Endometrial microvascular endothelial cells (primary cell): ENCODE data around the gene DISP1. TPM values are rescaled to one million over a fixed set of nuclear protein-coding genes. Genes with fewer than 3 reads are reported as not detected.

Experiments
- in situ Hi-C: cut with HindIII; loops from 2 replicates; pipeline ENCODE4 v1.10.0; 2017; ENCODE audit warnings: low sequenced_read_pairs, low pct_unique_long_range_greater_than_20kb; ENCODE audit errors: inconsistent ontology term
- total RNA-seq: library from RNA; depleted of rRNA; stranded (reverse); fragments of >200 nt; gene quantifications from one replicate; pipeline ENCODE4 v1.2.3, GENCODE V29; 2015; ENCODE audit errors: inconsistent ontology term

Gene DISP1
- total RNA-seq, result 2.8 TPM

DNA sequence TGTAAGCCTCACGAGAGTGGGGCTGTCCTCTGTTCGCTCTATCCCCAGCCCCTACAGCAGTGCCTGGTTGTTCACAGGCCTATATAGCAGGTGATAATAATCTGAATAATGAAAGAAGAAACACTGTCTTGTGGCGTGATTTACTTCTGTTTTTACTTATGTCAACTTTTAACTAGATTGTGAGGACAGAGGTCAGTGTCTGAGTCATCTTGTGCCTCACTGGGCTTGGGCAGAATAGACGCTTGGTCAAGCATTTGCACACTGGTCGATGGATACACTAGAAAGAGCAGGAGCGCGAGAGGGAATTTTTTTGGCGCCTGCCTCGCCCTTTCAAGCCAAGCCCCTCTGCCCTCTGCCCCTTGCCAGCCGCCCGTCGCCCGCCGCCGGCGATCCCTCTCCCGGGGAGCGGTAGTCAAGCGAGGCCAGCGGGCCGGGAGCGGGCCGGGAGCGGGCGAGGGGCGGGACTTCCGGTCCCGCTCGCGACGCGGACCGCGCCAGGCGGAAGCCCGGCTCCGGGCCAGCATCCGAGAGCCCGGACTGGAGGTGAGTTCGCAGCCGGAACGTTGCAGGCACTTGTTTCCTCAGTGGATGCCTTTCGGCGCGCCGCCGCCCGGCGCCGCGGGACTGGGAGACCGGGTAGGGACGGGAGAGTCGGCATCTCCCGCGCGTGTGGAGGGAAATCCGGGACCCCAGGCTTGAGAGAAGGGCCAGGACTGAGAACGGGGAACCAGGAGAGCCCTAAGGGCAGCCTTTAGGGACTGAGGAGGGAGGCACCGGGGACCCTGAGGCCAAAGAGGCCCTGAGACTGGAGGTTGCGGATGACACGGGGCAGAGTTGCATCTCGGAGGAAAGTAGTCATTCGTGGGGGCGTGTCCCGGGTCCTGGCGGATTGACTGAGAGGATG lies at the start of gene DISP1:
Gene DISP1, plus strand, starts transcription at position 504 of the 904 bp plus-strand sequence. CDS start 127,785 bp downstream, outside the sequence.
- in situ Hi-C loops, result no loop called here

DNA sequence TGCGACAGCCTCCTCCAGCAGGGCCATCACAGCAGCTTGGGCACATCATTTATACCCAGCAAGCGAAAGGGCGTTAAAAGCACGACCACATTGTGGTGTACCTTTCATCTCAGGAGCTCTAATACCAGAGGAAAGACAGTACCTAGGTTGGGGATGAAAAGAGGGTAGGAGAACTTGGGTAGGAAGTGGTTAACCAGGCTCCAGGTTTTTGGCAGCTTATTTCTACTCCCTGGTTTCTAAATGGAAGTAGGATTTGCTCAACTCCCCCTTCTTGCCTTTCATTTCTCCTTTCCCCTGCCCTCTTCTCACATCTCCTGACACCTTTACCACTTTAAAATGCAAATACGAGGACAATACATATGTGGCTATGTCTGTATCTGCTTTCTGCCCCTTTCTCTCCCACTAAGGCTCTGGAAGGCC lies 47.7 kb upstream of the DISP1 start:
- in situ Hi-C loops, result no loop called here

DNA sequence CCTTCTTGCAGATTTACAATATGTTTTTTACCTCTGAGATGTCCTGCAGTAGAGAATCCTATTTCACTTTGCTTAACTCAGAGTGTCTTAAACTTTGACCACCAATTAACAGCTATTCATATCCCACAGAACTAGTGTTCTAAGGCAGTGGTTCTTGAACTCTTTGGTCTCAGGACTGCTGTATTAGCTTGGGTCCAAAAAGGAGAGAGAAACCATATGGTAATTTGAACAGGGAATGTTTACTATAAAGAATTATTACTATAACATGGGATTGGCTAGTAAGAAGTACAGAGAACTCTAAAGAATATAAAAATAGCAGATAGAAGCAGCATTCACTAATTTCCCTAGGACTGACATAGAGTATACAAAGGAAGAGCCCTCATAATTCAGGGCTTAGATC lies 46.2 kb upstream of the DISP1 start:
- in situ Hi-C loops, result no loop called here

DNA sequence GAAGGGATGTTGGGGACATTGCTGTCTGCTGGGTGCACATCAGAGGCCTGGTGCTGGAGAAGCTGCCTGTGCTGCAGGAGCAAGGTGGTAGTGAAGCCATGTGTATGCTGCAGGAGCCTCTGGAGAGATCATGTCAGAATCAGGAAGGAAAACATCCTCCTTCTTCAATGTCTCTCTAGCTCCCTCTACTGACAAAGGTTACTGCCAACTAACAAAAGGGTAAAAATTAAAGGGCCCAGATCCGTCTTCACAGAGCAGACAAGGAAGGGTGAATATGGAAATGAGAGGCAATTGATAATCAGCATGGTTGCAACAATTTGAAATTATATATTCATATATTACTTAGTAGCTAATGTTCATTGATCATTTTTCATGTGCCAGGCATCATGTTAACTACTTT lies 45.7 kb upstream of the DISP1 start:
- in situ Hi-C loops, result no loop called here

- in situ Hi-C loops, result no loop called here
Measured at GRCh38 chr1:222769971-222770620, 44.7 kb upstream of the DISP1 start.

DNA sequence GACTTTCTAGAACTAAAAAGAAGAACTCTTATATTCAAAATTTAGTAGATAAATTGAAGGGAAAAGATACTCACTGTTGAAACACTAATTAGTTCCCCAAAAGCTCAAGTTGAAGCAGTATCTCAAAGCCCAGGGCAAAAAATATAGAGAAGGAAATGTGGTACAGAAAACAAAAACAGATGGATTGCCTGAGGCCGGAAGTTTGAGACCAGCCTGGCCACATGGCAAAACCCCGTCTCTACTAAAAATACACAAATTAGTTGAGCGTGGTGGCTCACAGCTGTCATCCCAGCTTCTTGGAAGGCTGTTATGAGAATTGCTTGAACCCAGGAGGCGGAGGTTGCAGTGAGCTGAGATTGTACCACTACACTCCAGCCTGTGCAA lies 41.9 kb upstream of the DISP1 start:
- in situ Hi-C loops, result no loop called here

DNA sequence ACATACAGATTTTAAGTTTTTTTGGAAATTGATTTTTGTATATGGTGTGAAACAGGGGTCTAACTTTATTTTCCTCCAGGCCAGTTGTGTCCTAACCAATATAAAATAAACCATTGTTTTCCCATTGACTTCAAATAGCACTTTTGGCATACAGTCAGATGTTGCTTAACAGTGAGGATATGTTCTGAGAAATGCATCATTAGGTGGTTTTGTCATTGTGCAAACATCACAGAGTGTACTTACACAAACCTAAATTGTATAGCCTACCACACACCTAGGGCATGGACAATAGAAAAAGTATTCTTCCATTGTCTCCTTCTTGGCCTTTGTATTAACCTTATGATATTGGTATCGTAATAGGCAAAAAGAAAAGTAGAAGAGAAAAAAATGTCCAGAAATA lies 37.4 kb upstream of the DISP1 start:
- in situ Hi-C loops, result loop anchor here (25.0 kb wide), 1 partner anchor 310 kb away; no protein-coding TSS in a partner anchor

DNA sequence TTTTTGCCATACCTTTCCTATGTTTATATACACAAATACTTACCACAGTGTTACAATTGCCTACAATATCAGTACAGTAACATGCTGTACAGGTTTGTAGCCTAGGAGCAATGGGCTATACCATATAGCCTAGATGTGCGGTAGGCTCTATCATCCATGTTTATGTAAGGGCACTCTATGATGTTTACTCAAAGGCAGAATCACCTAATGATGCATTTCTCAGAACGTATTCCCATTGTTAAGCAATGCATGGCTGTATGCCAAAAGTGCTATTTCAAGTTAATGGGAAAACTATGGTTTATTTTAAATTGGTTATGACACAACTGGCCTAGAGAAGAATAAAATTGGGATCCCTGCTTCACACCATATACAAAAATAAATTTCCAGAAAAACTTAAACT lies 36.9 kb upstream of the DISP1 start:
- in situ Hi-C loops, result loop anchor here (25.0 kb wide), 1 partner anchor 309 kb away; no protein-coding TSS in a partner anchor

- in situ Hi-C loops, result loop anchor here (25.0 kb wide), 1 partner anchor 306 kb away; no protein-coding TSS in a partner anchor
Measured at GRCh38 chr1:222781251-222781650, 33.6 kb upstream of the DISP1 start.

GRCh38 chr1:222783051-222783450 lies 31.8 kb upstream of the DISP1 start:
- in situ Hi-C loops, result loop anchor here (25.0 kb wide), 1 partner anchor 304 kb away; no protein-coding TSS in a partner anchor

GRCh38 chr1:222784371-222784770 lies 30.5 kb upstream of the DISP1 start:
- in situ Hi-C loops, result loop anchor here (25.0 kb wide), 1 partner anchor 303 kb away; no protein-coding TSS in a partner anchor

GRCh38 chr1:222784916-222785315 lies 29.9 kb upstream of the DISP1 start:
- in situ Hi-C loops, result loop anchor here (25.0 kb wide), 1 partner anchor 302 kb away; no protein-coding TSS in a partner anchor

GRCh38 chr1:222785529-222785928 lies 29.3 kb upstream of the DISP1 start:
- in situ Hi-C loops, result loop anchor here (25.0 kb wide), 1 partner anchor 302 kb away; no protein-coding TSS in a partner anchor

GRCh38 chr1:222786121-222786520 lies 28.7 kb upstream of the DISP1 start:
- in situ Hi-C loops, result loop anchor here (25.0 kb wide), 1 partner anchor 301 kb away; no protein-coding TSS in a partner anchor

DNA sequence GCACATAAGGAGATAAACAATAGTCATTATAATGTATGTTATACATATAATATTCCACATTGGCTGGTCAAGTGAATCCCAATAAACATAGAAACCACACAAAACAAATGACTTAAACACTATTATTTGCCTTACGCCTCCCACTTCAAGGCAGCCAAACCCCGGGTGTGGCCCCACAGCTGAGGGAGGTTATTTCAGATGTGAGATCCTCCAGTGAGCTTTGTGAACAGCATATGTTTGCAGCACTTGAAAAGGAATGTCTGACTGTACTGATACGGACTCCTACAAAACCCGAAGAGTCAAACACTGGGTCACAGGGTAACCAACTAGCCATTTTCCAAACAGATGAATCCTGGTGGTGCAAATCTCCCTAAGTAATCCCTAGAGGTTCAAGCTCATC lies 27.1 kb upstream of the DISP1 start:
- in situ Hi-C loops, result loop anchor here (25.0 kb wide), 1 partner anchor 300 kb away; no protein-coding TSS in a partner anchor

DNA sequence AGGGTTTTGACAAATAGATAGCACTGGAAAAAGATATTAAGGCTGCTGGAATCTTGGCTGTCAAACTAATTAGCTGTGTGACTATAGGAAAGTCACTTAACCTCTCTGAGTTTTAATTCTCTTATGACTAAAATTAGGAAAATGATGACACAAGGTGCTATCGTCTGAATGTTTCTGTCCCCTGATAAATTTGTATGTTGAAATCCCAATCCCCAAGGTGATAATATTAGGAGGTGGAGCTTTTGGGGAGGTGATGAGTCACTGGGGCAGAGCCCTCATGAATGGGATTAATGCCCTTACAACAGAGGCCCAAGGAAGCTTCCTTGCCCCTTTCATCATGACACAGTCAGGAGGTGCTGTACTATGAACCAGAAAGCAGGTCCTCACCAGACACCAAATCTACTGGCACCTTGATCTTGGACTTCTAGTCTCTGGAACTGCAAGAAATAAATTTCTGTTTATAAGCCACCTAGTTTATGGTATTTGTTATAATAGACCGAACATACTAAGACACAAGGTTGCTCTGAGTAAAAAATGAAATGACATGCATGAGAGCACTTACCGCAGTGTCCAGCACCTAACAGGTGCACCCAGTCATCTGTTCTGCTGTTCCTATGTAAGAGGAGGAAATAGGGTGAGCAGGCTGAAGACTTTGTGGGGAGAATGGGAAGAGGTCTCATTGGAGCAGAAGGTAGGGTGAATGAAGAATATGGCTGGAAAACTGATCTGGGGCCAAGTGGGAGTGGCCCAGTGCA lies 26.3 kb upstream of the DISP1 start:
- in situ Hi-C loops, result loop anchor here (25.0 kb wide), 1 partner anchor 299 kb away; no protein-coding TSS in a partner anchor

GRCh38 chr1:222790115-222790514 lies 24.7 kb upstream of the DISP1 start:
- in situ Hi-C loops, result loop anchor here (25.0 kb wide), 1 partner anchor 297 kb away; no protein-coding TSS in a partner anchor

DNA sequence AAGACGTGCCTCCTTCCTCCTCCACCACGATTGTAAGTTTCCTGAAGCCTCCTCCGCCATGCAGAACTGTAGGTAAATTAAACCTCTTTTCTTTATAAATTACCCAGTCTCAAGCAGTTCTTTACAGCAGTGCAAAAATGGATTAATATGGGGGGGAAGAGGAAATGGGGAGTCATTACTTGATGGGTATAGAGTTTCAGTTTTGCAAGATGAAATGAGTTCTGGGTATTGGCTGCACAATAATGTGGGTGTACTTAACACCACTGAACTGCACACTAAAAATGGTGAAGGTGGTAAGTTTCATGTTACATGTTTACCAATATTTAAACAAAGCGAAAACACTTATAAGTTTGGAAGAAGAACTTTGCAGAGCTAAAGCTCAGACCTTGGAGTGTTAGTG lies 24.3 kb upstream of the DISP1 start:
- in situ Hi-C loops, result loop anchor here (25.0 kb wide), 1 partner anchor 297 kb away; no protein-coding TSS in a partner anchor
